CD4-positive, alpha-beta T cell (primary cell): ENCODE results near the gene TAF5L. TPM values are rescaled to one million over a fixed set of nuclear protein-coding genes. Genes with fewer than 3 reads are reported as not detected.

Experiments
- ATAC-seq: fragments of 200-7000 bp; cut with Tn5 transposase; one replicate; pipeline ENCODE4 v1.10.0; 2022; ENCODE audit warnings: mild to moderate bottlenecking; ENCODE audit not compliant: poor library complexity
- CTCF ChIA-PET: fragments of 350-600 bp; sonication (Branson Sonifier 250); formaldehyde crosslinking; loops from one replicate; lab custom pipeline; 2021; ENCODE audit warnings: antibody characterized with exemption, inconsistent platforms; lab: Charles Lee
- POLR2A ChIA-PET: fragments of 350-600 bp; sonication (Branson Sonifier 250); formaldehyde crosslinking; loops from one replicate; lab custom pipeline; 2021; ENCODE audit warnings: antibody characterized with exemption, inconsistent platforms; lab: Charles Lee
- DNase-seq, 14 experiments: peaks; one replicate each; pipeline ENCODE4 v3.0.0-alpha.2; 2013 to 2020; ENCODE audit warnings: mixed read lengths in 2 of 14
- H3K27ac ChIP-seq, 2 donors: one replicate each; pipeline versions ENCODE4 v1.5.1 to v1.7.0; 2013; ENCODE audit warnings: low read length in 2 of 2, low read depth in 1 of 2, mild to moderate bottlenecking in 1 of 2
- H3K27me3 ChIP-seq, 2 experiments: 1 replicate in 1 of 2; 2 replicates in 1 of 2; pipeline versions ENCODE4 v1.6.1 to v1.7.0; 2013; ENCODE audit warnings: low read length in 2 of 2, control low read depth in 1 of 2, mild to moderate bottlenecking in 1 of 2, moderate library complexity in 1 of 2; ENCODE audit not compliant: insufficient read depth in 2 of 2, control insufficient read depth in 1 of 2
- H3K36me3 ChIP-seq: one replicate; pipeline ENCODE4 v1.6.1; 2013; ENCODE audit warnings: low read length, control low read depth; ENCODE audit not compliant: insufficient read depth
- H3K4me1 ChIP-seq: one replicate; pipeline ENCODE4 v1.6.1; 2013; ENCODE audit warnings: low read length, control low read depth; ENCODE audit not compliant: insufficient read depth
- H3K4me3 ChIP-seq: one replicate; pipeline ENCODE4 v1.5.1; 2013; ENCODE audit warnings: mild to moderate bottlenecking, low read length, moderate library complexity
- H3K9me3 ChIP-seq, 2 experiments: 1 replicate in 1 of 2; 2 replicates in 1 of 2; pipeline versions ENCODE4 v1.6.1 to v1.7.0; 2013; ENCODE audit warnings: low read length in 2 of 2, mild to moderate bottlenecking in 2 of 2, control low read depth in 1 of 2, moderate library complexity in 1 of 2; ENCODE audit not compliant: control insufficient read depth in 1 of 2, insufficient read depth in 1 of 2
- H3K27ac Mint-ChIP-seq: one replicate; pipeline ENCODE4 v1.8.0; 2020; ENCODE audit warnings: mixed read lengths
- H3K27me3 Mint-ChIP-seq: one replicate; pipeline ENCODE4 v1.8.0; 2021; ENCODE audit warnings: mixed read lengths
- H3K36me3 Mint-ChIP-seq: one replicate; pipeline ENCODE4 v1.8.0; 2021; ENCODE audit warnings: low read depth, mixed read lengths
- H3K4me1 Mint-ChIP-seq: one replicate; pipeline ENCODE4 v1.8.0; 2021; ENCODE audit warnings: low read depth, mixed read lengths
- H3K4me3 Mint-ChIP-seq: one replicate; pipeline ENCODE4 v1.8.0; 2020; ENCODE audit warnings: mild to moderate bottlenecking, mixed read lengths
- H3K9me3 Mint-ChIP-seq: one replicate; pipeline ENCODE4 v1.8.0; 2020; ENCODE audit warnings: mixed read lengths
- CTCF ChIP-seq: fragments of 200-600 bp; IDR thresholded peaks from one replicate; pipeline ENCODE4 v1.8.0; 2022; ENCODE audit warnings: antibody characterized with exemption, mild to moderate bottlenecking
- intact Hi-C, 2 experiments: fragments of 100-400 bp; cut with DNase I in 1 of 2; cut with micrococcal nuclease in 1 of 2; formaldehyde crosslinking; loops; one replicate each; pipeline versions ENCODE4 v1.15.1 to v1.9.0; 2023 to 2025; cut with DNase I, micrococcal nuclease
- total RNA-seq, 174 experiments: library from RNA in 2 of 174; stranded (reverse) in 2 of 174; gene quantifications; one replicate each; pipeline ENCODE4 v1.2.3 and lab custom pipeline; 2021 to 2026

TAF5L gene
- total RNA-seq, 2 experiments from 2014 or later: 19.5 to 21.9 TPM

- peak within 1 kb of the TSS; percentile 75 for H3K4me3 ChIP-seq
- Mint-ChIP-seq H3K4me3 (peak within 1 kb of the TSS; percentile 93), H3K36me3 (peaks cover 14% of the 10 kb centered on the region), H3K4me1 (peaks cover 44% of the 10 kb centered on the region), H3K27ac (peak within 1 kb of the TSS; percentile 92), H3K27me3 (no peaks in the 10 kb centered on the region), H3K9me3 (no peaks in the 10 kb centered on the region)
- peaks cover 37% of the 10 kb centered on the region for H3K4me1 ChIP-seq
- peak; percentile 54 for TF ChIP-seq CTCF
- ChIA-PET CTCF (interaction anchor here (0.8 to 2.5 kb wide), 9 partner anchors 17 to 895 kb away, joined by 3 to 29 read pairs (median 4); partner anchors contain the start of genes NUP133, TAF5L and URB2), POLR2A (interaction anchor here (0.6 to 3.4 kb wide), 13 partner anchors 12 to 1394 kb away, joined by 3 to 85 read pairs (median 5); partner anchors contain the start of genes CCSAP, COG2, GALNT2 and NUP133)
- peak within 1 kb of the TSS; percentile 35 to 61 for H3K27ac ChIP-seq
- peaks cover 4% of the 10 kb centered on the region for H3K36me3 ChIP-seq
- peak; percentile 68 to 94 (median 84) for DNase-seq
- no peaks in the 10 kb centered on the region for H3K9me3 ChIP-seq
- intact Hi-C loops: loop anchor here (1.0 to 5.0 kb wide), 6 partner anchors 16 to 508 kb away; partner anchors contain the start of genes NUP133 (in 2 of the 2), TAF5L (in 2 of the 2), URB2 (in 2 of the 2) and GALNT2 (in 1 of the 2)
- peak; percentile 76 for ATAC-seq
- no peaks in the 10 kb centered on the region for H3K27me3 ChIP-seq
Observed at GRCh38 chr1:229558460-229559335, 67.2 kb downstream of the TAF5L start, which contains the start of gene ABCB10. Gene ABCB10 (minus strand): TSS chr1:229558707. CDS start chr1:229558652, 55 bp downstream.

GRCh38 chr1:229557913-229558414 lies 68.0 kb downstream of the TAF5L start:
- ChIA-PET CTCF (interaction anchor here (0.6 to 2.5 kb wide), 9 partner anchors 16 to 1404 kb away, joined by 3 to 29 read pairs (median 4); partner anchors contain the start of genes TAF5L and URB2), POLR2A (interaction anchor here (0.9 to 3.4 kb wide), 11 partner anchors 11 to 1393 kb away, joined by 3 to 85 read pairs (median 6); partner anchors contain the start of genes CCSAP, NUP133, TAF5L and URB2)
- intact Hi-C loops: loop anchor here (2.0 to 5.0 kb wide), 5 partner anchors 15 to 509 kb away; partner anchors contain the start of genes NUP133 (in 2 of the 2), GALNT2 (in 1 of the 2), TAF5L (in 1 of the 2) and URB2 (in 1 of the 2)
- ATAC-seq: peak; percentile 12
- Histone ChIP-seq H3K4me3 (peak overlapping the region; percentile 66), H3K4me1 (peaks cover 37% of the 10 kb centered on the region), H3K27ac (peak overlapping the region in 1 of 2 donors; percentile 61), H3K9me3 (no peaks in the 10 kb centered on the region), H3K36me3 (peaks cover 4% of the 10 kb centered on the region), H3K27me3 (no peaks in the 10 kb centered on the region)
- H3K27me3 Mint-ChIP-seq: no peaks in the 10 kb centered on the region
- peak in 11 of 14 experiments; percentile 5 to 61 (median 20) for DNase-seq
- H3K4me1 Mint-ChIP-seq: peaks cover 51% of the 10 kb centered on the region
- peak overlapping the region; percentile 93 for H3K4me3 Mint-ChIP-seq
- H3K36me3 Mint-ChIP-seq: peaks cover 14% of the 10 kb centered on the region
- H3K9me3 Mint-ChIP-seq: no peaks in the 10 kb centered on the region
- no peak for TF ChIP-seq CTCF
- peak overlapping the region; percentile 92 for H3K27ac Mint-ChIP-seq
